K562 (cell line): ENCODE data around the gene PSORS1C2. TPM values are rescaled to one million over a fixed set of nuclear protein-coding genes. Genes with fewer than 3 reads are reported as not detected.

Source experiments
- BRD4 ChIP-seq: fragments of 200-600 bp; sonication (generic); IDR thresholded peaks from 2 replicates; pipeline ENCODE4 v1.6.1; 2017; ENCODE audit warnings: inconsistent platforms
- DDX20 ChIP-seq: fragments of 450-650 bp; IDR thresholded peaks from 2 replicates; pipeline ENCODE4 v1.6.1; 2016; ENCODE audit warnings: missing genetic modification characterization, low read depth, mild to moderate bottlenecking, missing compliant biosample characterization, moderate library complexity
- ETS1 ChIP-seq: conservative IDR thresholded peaks from 2 replicates; pipeline ENCODE4 v1.6.1; 2011; ENCODE audit warnings: low read depth, mild to moderate bottlenecking, low read length; ENCODE audit not compliant: control insufficient read depth
- FOXK1 ChIP-seq: sonication (generic); formaldehyde crosslinking; IDR thresholded peaks from 2 replicates; pipeline ENCODE4 v1.8.0; 2022; ENCODE audit warnings: missing genetic modification reagents, mild to moderate bottlenecking, borderline replicate concordance
- FOXK2 ChIP-seq, 2 experiments: fragments of 450-650 bp; IDR thresholded peaks in 1 of 2; conservative IDR thresholded peaks in 1 of 2; 2 replicates each; pipeline ENCODE4 v1.6.1; 2016; ENCODE audit warnings: low read depth in 2 of 2, mild to moderate bottlenecking in 1 of 2
- MBD2 ChIP-seq: sonication (generic); IDR thresholded peaks from 2 replicates; pipeline ENCODE4 v1.6.1; 2016; ENCODE audit warnings: low read depth, borderline replicate concordance
- MCM7 ChIP-seq, 2 experiments: fragments of 450-650 bp; IDR thresholded peaks; 2 replicates each; pipeline ENCODE4 v1.6.1; 2016 to 2018
- MEF2D ChIP-seq: conservative IDR thresholded peaks from 2 replicates; pipeline ENCODE4 v1.6.1; 2016; ENCODE audit warnings: low read depth, missing genetic modification characterization, missing compliant biosample characterization
- MEIS2 ChIP-seq: fragments of 450-650 bp; IDR thresholded peaks from 2 replicates; pipeline ENCODE4 v1.6.1; 2014; ENCODE audit warnings: mild to moderate bottlenecking; ENCODE audit not compliant: partially characterized antibody
- NCOA4 ChIP-seq: fragments of 450-650 bp; IDR thresholded peaks from 2 replicates; pipeline ENCODE4 v1.6.1; 2018; ENCODE audit warnings: mild to moderate bottlenecking; ENCODE audit not compliant: partially characterized antibody
- NFATC3 ChIP-seq: fragments of 450-650 bp; IDR thresholded peaks from 2 replicates; pipeline ENCODE4 v1.6.1; 2017; ENCODE audit warnings: mild to moderate bottlenecking
- POLR2H ChIP-seq: IDR thresholded peaks from 2 replicates; pipeline ENCODE4 v1.6.1; 2016; ENCODE audit warnings: missing genetic modification characterization, low read depth, mild to moderate bottlenecking, control low read depth, missing compliant biosample characterization, moderate library complexity
- SMAD2 ChIP-seq: fragments of 150-350 bp; IDR thresholded peaks from 2 replicates; pipeline ENCODE4 v1.6.1; 2014; ENCODE audit warnings: low read depth, mild to moderate bottlenecking, low read length
- SOX6 ChIP-seq: fragments of 450-650 bp; IDR thresholded peaks from 2 replicates; pipeline ENCODE4 v1.6.1; 2014; ENCODE audit warnings: mild to moderate bottlenecking
- TRIM24 ChIP-seq, 2 experiments: fragments of 450-650 bp; IDR thresholded peaks; 2 replicates each; pipeline ENCODE4 v1.6.1; 2016
- TRIM28 ChIP-seq: fragments of 450-650 bp; IDR thresholded peaks from 2 replicates; pipeline ENCODE4 v1.6.1; 2017
- ZNF507 ChIP-seq: conservative IDR thresholded peaks from 2 replicates; pipeline ENCODE4 v1.6.1; 2017; ENCODE audit warnings: missing genetic modification characterization, missing compliant biosample characterization
- polyA plus RNA-seq, 8 experiments: library from polyadenylated mRNA; depleted of rRNA in 4 of 8; stranded (reverse) in 5 of 8; unstranded in 3 of 8; fragments of >200 nt; fragmentation: Nextera tagmentation in 2 of 8; fragmentation: Illumina TruSeq in 1 of 8; extraction: Ambion mirVana in 2 of 8; extraction: Trizol in 1 of 8; gene quantifications; 2 replicates each; pipeline versions ENCODE4 v1.2.1 to v1.2.3, GENCODE V29; 2011 to 2014; ENCODE audit warnings: inconsistent platforms in 1 of 8, missing spikeins in 1 of 8
- total RNA-seq, 7 experiments: library from RNA; depleted of rRNA in 6 of 7; stranded (reverse); fragments of >200 nt in 6 of 7; fragmentation: Illumina TruSeq in 2 of 7; extraction: Trizol in 2 of 7; gene quantifications; 2 replicates each; pipeline versions ENCODE4 v1.2.1 to v1.2.3, GENCODE V29; 2011 to 2021; ENCODE audit warnings: low replicate concordance in 1 of 7
- TF ChIP-seq, protein P1 (sequence below): sonication (generic); formaldehyde crosslinking; IDR thresholded peaks from 2 replicates; pipeline ENCODE4 v1.8.0; 2022; ENCODE audit warnings: missing genetic modification reagents, mild to moderate bottlenecking, borderline replicate concordance
- TF ChIP-seq, protein P2 (sequence below): fragments of 450-650 bp; IDR thresholded peaks from 2 replicates; pipeline ENCODE4 v1.6.1; 2017; ENCODE audit warnings: antibody characterized with exemption, mild to moderate bottlenecking
- TF ChIP-seq, protein P3 (sequence below): fragments of 250-450 bp; sonication (Bioruptor Pico); IDR thresholded peaks from 2 replicates; pipeline ENCODE4 v1.5.0; 2021; ENCODE audit warnings: mild to moderate bottlenecking, moderate library complexity

Gene PSORS1C2
- total and polyA plus RNA-seq, 9 of the 15 experiments (the other 6 are each of a cell fraction or from before 2014, with no cell fraction given): not detected

- TF ChIP-seq, protein P1, sequence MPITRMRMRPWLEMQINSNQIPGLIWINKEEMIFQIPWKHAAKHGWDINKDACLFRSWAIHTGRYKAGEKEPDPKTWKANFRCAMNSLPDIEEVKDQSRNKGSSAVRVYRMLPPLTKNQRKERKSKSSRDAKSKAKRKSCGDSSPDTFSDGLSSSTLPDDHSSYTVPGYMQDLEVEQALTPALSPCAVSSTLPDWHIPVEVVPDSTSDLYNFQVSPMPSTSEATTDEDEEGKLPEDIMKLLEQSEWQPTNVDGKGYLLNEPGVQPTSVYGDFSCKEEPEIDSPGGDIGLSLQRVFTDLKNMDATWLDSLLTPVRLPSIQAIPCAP (CRISPR knock-in tag): no peak
- TF ChIP-seq, protein P2, sequence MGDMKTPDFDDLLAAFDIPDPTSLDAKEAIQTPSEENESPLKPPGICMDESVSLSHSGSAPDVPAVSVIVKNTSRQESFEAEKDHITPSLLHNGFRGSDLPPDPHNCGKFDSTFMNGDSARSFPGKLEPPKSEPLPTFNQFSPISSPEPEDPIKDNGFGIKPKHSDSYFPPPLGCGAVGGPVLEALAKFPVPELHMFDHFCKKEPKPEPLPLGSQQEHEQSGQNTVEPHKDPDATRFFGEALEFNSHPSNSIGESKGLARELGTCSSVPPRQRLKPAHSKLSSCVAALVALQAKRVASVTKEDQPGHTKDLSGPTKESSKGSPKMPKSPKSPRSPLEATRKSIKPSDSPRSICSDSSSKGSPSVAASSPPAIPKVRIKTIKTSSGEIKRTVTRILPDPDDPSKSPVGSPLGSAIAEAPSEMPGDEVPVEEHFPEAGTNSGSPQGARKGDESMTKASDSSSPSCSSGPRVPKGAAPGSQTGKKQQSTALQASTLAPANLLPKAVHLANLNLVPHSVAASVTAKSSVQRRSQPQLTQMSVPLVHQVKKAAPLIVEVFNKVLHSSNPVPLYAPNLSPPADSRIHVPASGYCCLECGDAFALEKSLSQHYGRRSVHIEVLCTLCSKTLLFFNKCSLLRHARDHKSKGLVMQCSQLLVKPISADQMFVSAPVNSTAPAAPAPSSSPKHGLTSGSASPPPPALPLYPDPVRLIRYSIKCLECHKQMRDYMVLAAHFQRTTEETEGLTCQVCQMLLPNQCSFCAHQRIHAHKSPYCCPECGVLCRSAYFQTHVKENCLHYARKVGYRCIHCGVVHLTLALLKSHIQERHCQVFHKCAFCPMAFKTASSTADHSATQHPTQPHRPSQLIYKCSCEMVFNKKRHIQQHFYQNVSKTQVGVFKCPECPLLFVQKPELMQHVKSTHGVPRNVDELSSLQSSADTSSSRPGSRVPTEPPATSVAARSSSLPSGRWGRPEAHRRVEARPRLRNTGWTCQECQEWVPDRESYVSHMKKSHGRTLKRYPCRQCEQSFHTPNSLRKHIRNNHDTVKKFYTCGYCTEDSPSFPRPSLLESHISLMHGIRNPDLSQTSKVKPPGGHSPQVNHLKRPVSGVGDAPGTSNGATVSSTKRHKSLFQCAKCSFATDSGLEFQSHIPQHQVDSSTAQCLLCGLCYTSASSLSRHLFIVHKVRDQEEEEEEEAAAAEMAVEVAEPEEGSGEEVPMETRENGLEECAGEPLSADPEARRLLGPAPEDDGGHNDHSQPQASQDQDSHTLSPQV: no peak
- TF ChIP-seq ZNF507 (tag): no peak
- TF ChIP-seq DDX20 (tag): no peak
- TF ChIP-seq MBD2: peak; percentile 99
- TF ChIP-seq FOXK1 (CRISPR knock-in tag): no peak
- TF ChIP-seq POLR2H (tag): no peak
- TF ChIP-seq, protein P3, sequence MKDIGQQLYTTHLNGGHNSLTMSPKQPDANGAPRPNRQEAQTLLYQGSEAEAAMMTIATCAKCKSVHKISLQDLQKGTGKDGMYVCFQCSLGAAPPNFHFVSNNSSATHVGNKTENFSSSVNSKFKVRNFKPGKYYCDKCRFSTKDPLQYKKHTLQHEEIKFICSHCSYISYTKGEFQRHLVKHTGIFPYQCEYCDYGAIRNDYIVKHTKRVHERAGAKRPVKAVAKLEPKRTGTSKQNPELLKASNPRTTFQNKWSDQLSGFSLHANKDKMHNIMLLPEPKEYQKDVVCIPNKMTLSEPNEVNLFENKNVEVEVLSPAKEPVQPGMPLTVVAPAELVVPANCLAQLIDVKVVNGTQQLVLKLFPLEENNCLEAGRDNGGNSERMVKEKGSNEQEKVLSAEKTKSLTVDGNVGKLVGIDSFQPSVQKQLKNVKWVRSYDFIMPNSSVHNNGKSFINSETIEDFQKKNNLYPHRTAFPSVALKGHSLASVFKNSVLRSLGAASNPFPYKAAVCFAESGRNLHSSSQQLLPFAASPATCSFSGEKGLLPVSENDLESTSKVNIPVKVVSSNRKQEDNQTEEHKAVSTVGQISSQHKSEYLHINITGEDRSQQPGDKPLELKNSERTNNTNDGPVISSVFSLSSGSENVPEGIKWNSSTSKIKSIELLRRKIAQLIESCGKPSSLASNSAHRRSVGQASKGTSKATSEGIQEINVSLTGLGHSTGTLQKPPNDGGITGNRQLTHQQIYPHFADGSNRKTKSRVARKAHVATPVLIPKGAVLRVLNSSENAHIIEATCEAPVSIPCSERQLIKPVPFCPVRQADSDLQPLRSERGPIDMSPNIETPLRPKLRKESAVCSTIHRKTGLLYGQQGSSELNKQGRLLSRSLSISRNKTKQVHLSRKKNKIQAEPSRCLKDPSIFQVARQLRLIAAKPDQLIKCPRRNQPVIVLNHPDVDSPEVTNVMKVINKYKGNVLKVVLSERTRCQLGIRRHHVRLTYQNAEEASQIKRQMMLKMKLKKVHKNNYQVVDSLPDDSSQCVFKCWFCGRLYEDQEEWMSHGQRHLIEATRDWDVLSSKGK (CRISPR knock-in tag): no peak
- TF ChIP-seq NCOA4: no peak
- no peak for TF ChIP-seq BRD4
- TF ChIP-seq MEF2D (tag): no peak
- TF ChIP-seq SMAD2: no peak
- TF ChIP-seq MCM7 (IDR thresholded peaks at IDR 0.05): no peak
- TF ChIP-seq TRIM24 (IDR thresholded peaks at IDR 0.05): peak in 1 of 2 experiments; percentile 19; a peak in 1 of 4 replicates
- no peak; a peak in 1 of 4 replicates for TF ChIP-seq FOXK2 (conservative IDR thresholded peaks at IDR 0.05 in 1 of 2, IDR thresholded peaks at IDR 0.05 in 1 of 2; ENCODE audit: low read depth in 2 of 2)
- TF ChIP-seq ETS1: peak; percentile 72; the same call in 1 of the 2 replicates
- TF ChIP-seq TRIM28: no peak
- peak; percentile 93 for TF ChIP-seq MEIS2
- no peak for TF ChIP-seq NFATC3
- peak; percentile 30; the same call in 1 of the 2 replicates for TF ChIP-seq SOX6
These were observed 19.4 kb upstream of the PSORS1C2 start, which contains the start of gene TCF19 (continued) for GRCh38 chr6:31158140-31158862.
